Psoas muscle (tissue), 8 donors: Measurements from ENCODE around the gene ITCH. TPM values are rescaled to one million over a fixed set of nuclear protein-coding genes. Genes with fewer than 3 reads are reported as not detected.
"Not testable (repeated sequence)": the region's sequence is repeated elsewhere in the genome, so short reads cannot be mapped to it uniquely, and the experiment has no call there.

Experiments used
- ATAC-seq, 4 donors: fragments of 200-7000 bp; cut with Tn5 transposase; one replicate each; pipeline ENCODE4 v1.9.1; 2020; ENCODE audit warnings: moderate library complexity in 3 of 4, mild to moderate bottlenecking in 2 of 4
- DNase-seq, 2 donors: peaks; one replicate each; pipeline ENCODE4 v3.0.0-alpha.2; 2020
- H3K27ac ChIP-seq: fragments of 200-600 bp; one replicate; pipeline ENCODE4 v1.8.0; 2022
- H3K27me3 ChIP-seq, 3 donors: fragments of 200-600 bp in 1 of 3; one replicate each; pipeline versions ENCODE4 v1.6.1 to v1.8.0; 2013 to 2022; ENCODE audit warnings: low read length in 2 of 3, mild to moderate bottlenecking in 2 of 3, moderate library complexity in 1 of 3; ENCODE audit not compliant: insufficient read depth in 3 of 3
- H3K36me3 ChIP-seq, 2 donors: fragments of 200-600 bp in 1 of 2; one replicate each; pipeline versions ENCODE4 v1.6.1 to v1.8.0; 2013 to 2022; ENCODE audit warnings: low read depth in 1 of 2, mild to moderate bottlenecking in 1 of 2, moderate library complexity in 1 of 2; ENCODE audit not compliant: insufficient read depth in 1 of 2
- H3K4me1 ChIP-seq: fragments of 200-600 bp; one replicate; pipeline ENCODE4 v1.8.0; 2022
- H3K4me3 ChIP-seq: fragments of 200-600 bp; one replicate; pipeline ENCODE4 v1.8.0; 2022; ENCODE audit warnings: mild to moderate bottlenecking
- H3K9me3 ChIP-seq: fragments of 200-600 bp; one replicate; pipeline ENCODE4 v1.8.0; 2022
- WGBS, 3 donors: extraction: QIAGEN DNeasy Blood & Tissue Kit; methylation state at CpG; one replicate each; pipeline versions ENCODE4 v1.1.6 to v1.1.7; 2013; 5-methylcytosine and 5-hydroxymethylcytosine counted together
- intact Hi-C, 2 donors: fragments of 100-400 bp; cut with DNase I; formaldehyde crosslinking; loops; one replicate each; pipeline versions ENCODE4 v1.11.0 to v1.14.2; 2022
- polyA plus RNA-seq, 3 donors: library from polyadenylated mRNA; stranded (reverse); fragments of 200-250 nt; gene quantifications; one replicate each; pipeline ENCODE4 v1.2.3, GENCODE V29; 2013
- total RNA-seq, 4 donors: library from RNA; stranded (reverse); fragmentation: NEBNext Ultra II Directional in 2 of 4; extraction: Animal tissue kit (Norgen Biotek cat#: 25700) in 2 of 4; gene quantifications; one replicate each; pipeline versions ENCODE4 v1.2.1 to v1.2.4, GENCODE V29; 2021 to 2023
- TF ChIP-seq, protein P1 (sequence below): fragments of 200-600 bp; IDR thresholded peaks from one replicate; pipeline ENCODE4 v1.8.0; 2022; ENCODE audit warnings: antibody characterized with exemption
- donor health status: healthy with polysubstance abuse.
- donor health status: DM: no; HTN: no; CAD: no; lungs with moderate emphysema.
- donor health status: Bipolar disorder and iron deficiency.
- donor health status: healthy.
- donor health status: DM: yes; HTN: yes; CAD: no.
- donor health status: DM: no; HTN: no; CAD: no.
- donor health status: DM: no; HTN: no; CAD: no.
- donor health status: DM: yes; HTN: yes; CAD: no.

The ITCH gene
- total and polyA plus RNA-seq, 7 donors = 10.1 to 50.3 (median 36.9) TPM

DNA sequence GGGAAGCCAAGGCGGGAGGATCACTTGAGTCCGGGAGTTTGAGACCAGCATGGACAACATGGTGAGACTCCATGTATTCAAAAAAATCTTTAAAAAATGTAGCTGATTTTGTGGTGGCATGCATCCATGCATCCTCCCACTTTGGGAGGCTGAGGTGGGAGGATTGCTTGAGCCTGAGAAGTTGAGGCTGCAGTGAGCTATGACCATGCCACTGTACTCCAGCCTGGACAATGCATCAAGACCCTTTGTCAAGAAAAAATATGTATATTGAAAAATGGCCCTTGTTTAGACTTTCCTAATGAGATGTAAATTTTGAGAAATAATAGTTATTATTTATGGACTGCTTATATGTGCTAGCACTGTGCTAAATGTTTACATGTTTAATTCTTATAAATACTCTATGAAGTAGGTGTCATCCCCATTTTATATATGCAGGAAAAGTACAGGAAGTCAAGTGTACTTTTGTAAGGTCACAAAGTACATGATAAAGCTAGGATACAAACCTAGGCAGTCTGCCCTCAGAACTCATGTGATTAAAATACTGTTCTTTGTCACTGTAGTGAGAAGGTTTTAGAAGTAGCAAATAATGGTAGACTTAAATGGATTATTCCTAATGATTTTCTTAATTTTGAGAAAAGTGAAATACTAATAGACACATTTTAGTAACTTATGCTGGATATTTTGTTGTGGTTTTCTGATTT lies 58.8 kb downstream of the ITCH start:
- H3K36me3 ChIP-seq = peaks cover 7 to 85% of the 10 kb centered on the region in 2 donors
- intact Hi-C loops = no loop called here
- H3K4me3 ChIP-seq = no peak overlapping the region
- no peaks in the 10 kb centered on the region for H3K27me3 ChIP-seq
- 98 to 100% (median 99%) methylated on average over 2 of the region's 2 CpGs for WGBS, 3 donors
- TF ChIP-seq, protein P1, sequence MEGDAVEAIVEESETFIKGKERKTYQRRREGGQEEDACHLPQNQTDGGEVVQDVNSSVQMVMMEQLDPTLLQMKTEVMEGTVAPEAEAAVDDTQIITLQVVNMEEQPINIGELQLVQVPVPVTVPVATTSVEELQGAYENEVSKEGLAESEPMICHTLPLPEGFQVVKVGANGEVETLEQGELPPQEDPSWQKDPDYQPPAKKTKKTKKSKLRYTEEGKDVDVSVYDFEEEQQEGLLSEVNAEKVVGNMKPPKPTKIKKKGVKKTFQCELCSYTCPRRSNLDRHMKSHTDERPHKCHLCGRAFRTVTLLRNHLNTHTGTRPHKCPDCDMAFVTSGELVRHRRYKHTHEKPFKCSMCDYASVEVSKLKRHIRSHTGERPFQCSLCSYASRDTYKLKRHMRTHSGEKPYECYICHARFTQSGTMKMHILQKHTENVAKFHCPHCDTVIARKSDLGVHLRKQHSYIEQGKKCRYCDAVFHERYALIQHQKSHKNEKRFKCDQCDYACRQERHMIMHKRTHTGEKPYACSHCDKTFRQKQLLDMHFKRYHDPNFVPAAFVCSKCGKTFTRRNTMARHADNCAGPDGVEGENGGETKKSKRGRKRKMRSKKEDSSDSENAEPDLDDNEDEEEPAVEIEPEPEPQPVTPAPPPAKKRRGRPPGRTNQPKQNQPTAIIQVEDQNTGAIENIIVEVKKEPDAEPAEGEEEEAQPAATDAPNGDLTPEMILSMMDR = no peak
- DNase-seq (no peak), ATAC-seq (no peak)
- H3K4me1 ChIP-seq = no peaks in the 10 kb centered on the region
- no peak overlapping the region for H3K27ac ChIP-seq
- H3K9me3 ChIP-seq = no peaks in the 10 kb centered on the region

DNA sequence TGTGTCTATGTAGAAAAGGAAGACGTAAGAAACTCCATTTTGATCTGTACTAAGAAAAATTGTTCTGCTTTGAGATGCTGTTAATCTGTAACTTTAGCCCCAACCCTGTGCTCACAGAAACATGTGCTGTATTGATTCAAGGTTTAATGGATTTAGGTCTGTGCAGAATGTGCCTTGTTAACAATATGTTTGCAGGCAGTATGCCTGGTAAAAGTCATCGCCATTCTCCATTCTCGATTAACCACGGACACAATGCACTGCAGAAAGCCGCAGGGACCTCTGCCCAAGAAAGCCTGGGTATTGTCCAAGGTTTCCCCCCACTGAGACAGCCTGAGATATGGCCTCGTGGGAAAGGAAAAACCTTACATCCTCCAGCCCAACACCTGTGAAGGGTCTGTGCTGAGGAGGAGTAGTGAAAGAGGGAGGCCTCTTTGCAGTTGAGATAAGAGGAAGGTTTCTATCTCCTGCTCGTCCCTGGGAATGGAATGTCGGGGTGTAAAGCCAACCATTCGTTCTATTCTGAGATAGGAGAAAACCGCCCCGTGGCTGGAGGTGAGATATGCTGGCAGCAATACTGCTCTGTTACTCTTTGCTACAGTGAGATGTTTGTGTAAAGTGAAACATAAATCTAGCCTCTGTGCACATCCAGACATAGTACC lies 62.1 kb downstream of the ITCH start:
- H3K4me1 ChIP-seq, H3K27me3 ChIP-seq, H3K27ac ChIP-seq, DNase-seq, ATAC-seq, intact Hi-C loops, H3K4me3 ChIP-seq, H3K9me3 ChIP-seq: not testable (repeated sequence)
- 53 to 59% (median 58%) methylated on average over 11 of the region's 11 CpGs for WGBS, 3 donors
- H3K36me3 ChIP-seq = peaks cover 7 to 75% of the 10 kb centered on the region in 2 donors

DNA sequence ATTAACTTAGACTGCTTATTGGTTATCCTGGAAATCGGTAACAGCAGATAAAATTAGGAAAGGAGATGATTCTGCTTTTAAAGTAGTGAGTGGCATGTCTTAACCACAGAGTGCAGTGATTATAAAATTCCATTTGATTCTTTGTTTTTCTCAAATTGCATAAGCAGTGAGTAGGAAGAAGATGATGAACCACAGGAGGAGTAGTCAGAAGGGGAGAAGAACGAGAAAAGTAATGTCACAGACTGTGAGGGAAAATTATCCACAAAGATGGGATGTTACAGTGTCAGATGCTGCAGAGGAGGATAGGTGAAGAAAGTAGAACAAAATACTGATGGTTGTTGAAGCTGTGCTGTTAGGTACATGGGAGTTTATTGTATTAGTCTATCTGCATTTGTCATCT lies 63.0 kb downstream of the ITCH start:
- 78 to 88% (median 83%) methylated on average over 2 of the region's 2 CpGs for WGBS, 3 donors
- ATAC-seq = no peak
- no peak overlapping the region for H3K27ac ChIP-seq
- TF ChIP-seq, protein P1 = no peak
- no peaks in the 10 kb centered on the region for H3K4me1 ChIP-seq
- no peak overlapping the region for H3K4me3 ChIP-seq
- peaks cover 7 to 76% of the 10 kb centered on the region in 2 donors for H3K36me3 ChIP-seq
- intact Hi-C loops = no loop called here
- DNase-seq = no peak
- H3K27me3 ChIP-seq = no peaks in the 10 kb centered on the region
- H3K9me3 ChIP-seq = no peaks in the 10 kb centered on the region

DNA sequence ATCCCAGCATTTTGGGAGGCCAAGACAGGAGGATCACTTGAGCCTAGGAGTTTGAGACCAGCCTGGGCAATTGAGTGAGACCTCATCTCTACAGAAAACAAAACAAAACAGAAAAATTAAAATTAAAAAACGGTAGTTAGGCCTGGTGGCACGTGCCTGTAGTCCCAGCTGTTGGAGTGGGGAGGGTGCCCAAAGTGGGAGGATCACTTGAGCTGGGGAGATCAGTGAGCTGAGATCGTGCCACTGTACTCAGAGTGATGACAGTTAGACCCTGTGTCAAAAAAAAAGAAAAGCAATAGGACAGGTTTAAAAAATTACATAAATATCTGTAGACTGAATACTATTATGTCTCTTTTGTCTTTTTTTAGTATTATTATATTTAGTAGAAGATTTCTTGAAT lies 64.3 kb downstream of the ITCH start:
- H3K27ac ChIP-seq = no peak overlapping the region
- H3K36me3 ChIP-seq = peaks cover 7 to 62% of the 10 kb centered on the region in 2 donors
- intact Hi-C loops = no loop called here
- 18 to 42% (median 27%) methylated on average over 3 of the region's 3 CpGs for WGBS, 3 donors
- H3K27me3 ChIP-seq = no peaks in the 10 kb centered on the region
- H3K4me1 ChIP-seq = no peaks in the 10 kb centered on the region
- peak in 2 of 4 donors; percentile 54 to 66 for ATAC-seq
- H3K9me3 ChIP-seq = no peaks in the 10 kb centered on the region
- H3K4me3 ChIP-seq = no peak overlapping the region
- TF ChIP-seq, protein P1 = no peak
- no peak for DNase-seq

DNA sequence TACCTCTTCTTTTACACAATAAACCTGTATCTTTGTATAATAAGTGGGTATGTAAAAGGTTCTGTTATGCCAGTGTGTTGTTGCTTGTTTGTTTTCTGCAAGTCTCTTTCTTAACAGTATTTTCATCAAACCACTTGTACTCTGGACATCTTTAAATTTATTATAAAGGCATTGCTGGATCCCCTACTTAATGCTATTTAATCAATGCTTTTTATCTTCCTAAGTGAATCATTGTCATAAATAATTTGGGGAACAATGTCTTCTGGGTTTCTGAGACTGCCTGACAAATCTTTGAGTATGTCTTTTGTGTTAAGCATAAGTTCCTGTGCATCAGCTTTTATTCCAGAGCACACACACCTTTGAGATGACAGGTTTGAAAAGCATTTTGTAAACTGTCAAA lies 64.7 kb downstream of the ITCH start:
- no peak for ATAC-seq
- TF ChIP-seq, protein P1 = no peak
- intact Hi-C loops = no loop called here
- peaks cover 7 to 61% of the 10 kb centered on the region in 2 donors for H3K36me3 ChIP-seq
- H3K27me3 ChIP-seq = no peaks in the 10 kb centered on the region
- no peak for DNase-seq
- H3K4me3 ChIP-seq = no peak overlapping the region
- H3K4me1 ChIP-seq = no peaks in the 10 kb centered on the region
- no peak overlapping the region for H3K27ac ChIP-seq
- H3K9me3 ChIP-seq = no peaks in the 10 kb centered on the region
